ENCODE measurements around the gene LRP3. TPM values are rescaled to one million over a fixed set of nuclear protein-coding genes. Genes with fewer than 3 reads are reported as not detected.

Gene LRP3
- total RNA-seq, 1 experiment from 2014 or later: 39.4 TPM

DNA sequence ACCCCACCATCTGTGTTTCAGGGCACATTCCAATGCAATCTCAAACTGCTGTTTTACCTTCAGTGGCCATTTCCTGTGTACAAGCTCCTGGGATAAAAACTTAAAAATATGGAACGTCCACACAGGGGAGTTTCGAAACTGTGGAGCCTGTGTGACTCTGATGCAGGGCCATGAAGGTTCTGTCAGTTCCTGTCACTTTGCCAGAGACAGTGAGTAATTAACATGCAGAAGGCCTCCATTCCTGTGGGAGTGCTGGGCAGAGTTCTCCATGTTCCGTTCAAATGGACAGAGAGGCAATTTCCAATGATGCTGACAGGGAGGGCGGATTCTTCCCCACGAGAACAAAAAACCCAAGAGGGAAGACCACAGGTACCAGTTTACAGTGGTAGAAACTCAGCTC lies 37.8 kb upstream of the LRP3 start:
- Histone ChIP-seq H3K27ac (ENCODE audit: low read depth, low read length, poor library complexity, severe bottlenecking) (no peak overlapping the region), H3K4me3 (ENCODE audit: low read depth, low read length, poor library complexity, severe bottlenecking) (no peak overlapping the region), H3K9me3 (ENCODE audit: low read depth, low read length, poor library complexity, severe bottlenecking) (no peaks in the 10 kb centered on the region), H3K4me1 (ENCODE audit: insufficient read depth, low read length, poor library complexity, severe bottlenecking) (no peaks in the 10 kb centered on the region), H3K36me3 (ENCODE audit: insufficient read depth, low read length, poor library complexity, severe bottlenecking) (no peaks in the 10 kb centered on the region), H3K27me3 (replicated peaks; ENCODE audit: insufficient read depth, low read depth, low read length, poor library complexity) (no peaks in the 10 kb centered on the region)
- intact Hi-C loops (cut with micrococcal nuclease; ENCODE audit: unreplicated experiment): no loop called here
- DNase-seq (ENCODE audit: low spot score): no peak
- ChIA-PET CTCF (no interaction called here), POLR2A (ENCODE audit: low non-redundant PET) (no interaction called here)
- TF ChIP-seq, protein P1, sequence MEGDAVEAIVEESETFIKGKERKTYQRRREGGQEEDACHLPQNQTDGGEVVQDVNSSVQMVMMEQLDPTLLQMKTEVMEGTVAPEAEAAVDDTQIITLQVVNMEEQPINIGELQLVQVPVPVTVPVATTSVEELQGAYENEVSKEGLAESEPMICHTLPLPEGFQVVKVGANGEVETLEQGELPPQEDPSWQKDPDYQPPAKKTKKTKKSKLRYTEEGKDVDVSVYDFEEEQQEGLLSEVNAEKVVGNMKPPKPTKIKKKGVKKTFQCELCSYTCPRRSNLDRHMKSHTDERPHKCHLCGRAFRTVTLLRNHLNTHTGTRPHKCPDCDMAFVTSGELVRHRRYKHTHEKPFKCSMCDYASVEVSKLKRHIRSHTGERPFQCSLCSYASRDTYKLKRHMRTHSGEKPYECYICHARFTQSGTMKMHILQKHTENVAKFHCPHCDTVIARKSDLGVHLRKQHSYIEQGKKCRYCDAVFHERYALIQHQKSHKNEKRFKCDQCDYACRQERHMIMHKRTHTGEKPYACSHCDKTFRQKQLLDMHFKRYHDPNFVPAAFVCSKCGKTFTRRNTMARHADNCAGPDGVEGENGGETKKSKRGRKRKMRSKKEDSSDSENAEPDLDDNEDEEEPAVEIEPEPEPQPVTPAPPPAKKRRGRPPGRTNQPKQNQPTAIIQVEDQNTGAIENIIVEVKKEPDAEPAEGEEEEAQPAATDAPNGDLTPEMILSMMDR (conservative IDR thresholded peaks at IDR 0.05; ENCODE audit: low read depth, low read length): no peak
- no peak for TF ChIP-seq EZH2 (IDR thresholded peaks at IDR 0.05; ENCODE audit: borderline replicate concordance, low read depth, low read length, poor library complexity, severe bottlenecking)
- no TSS peak for BruUV-seq (replicated peaks)

DNA sequence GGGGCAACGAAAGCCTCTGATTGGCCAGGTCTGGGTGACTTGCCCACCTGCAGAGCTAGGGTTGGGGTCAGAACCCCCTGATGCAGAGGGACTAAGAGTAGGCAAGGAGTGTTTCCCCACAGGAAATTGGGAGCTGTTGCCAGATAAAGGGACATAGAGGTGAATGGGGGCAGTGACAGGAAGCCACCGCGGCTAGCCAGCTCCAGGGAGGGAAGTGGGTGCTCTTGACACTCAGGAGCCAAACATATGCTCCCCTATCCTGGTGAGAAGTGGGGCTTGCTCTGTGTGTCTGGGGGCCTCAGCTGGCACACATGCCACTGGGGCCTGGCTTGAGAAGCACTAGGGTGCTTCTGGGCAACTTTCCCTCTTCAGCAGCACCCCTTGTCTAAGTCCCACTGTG lies 36.2 kb upstream of the LRP3 start:
- Histone ChIP-seq H3K4me1 (ENCODE audit: insufficient read depth, low read length, poor library complexity, severe bottlenecking) (no peaks in the 10 kb centered on the region), H3K27ac (ENCODE audit: low read depth, low read length, poor library complexity, severe bottlenecking) (no peak overlapping the region), H3K9me3 (ENCODE audit: low read depth, low read length, poor library complexity, severe bottlenecking) (no peaks in the 10 kb centered on the region), H3K4me3 (ENCODE audit: low read depth, low read length, poor library complexity, severe bottlenecking) (no peak overlapping the region), H3K27me3 (replicated peaks; ENCODE audit: insufficient read depth, low read depth, low read length, poor library complexity) (no peaks in the 10 kb centered on the region), H3K36me3 (ENCODE audit: insufficient read depth, low read length, poor library complexity, severe bottlenecking) (no peaks in the 10 kb centered on the region)
- no peak for DNase-seq (ENCODE audit: low spot score)
- CTCF ChIA-PET: no interaction called here
- TF ChIP-seq, protein P1 (conservative IDR thresholded peaks at IDR 0.05; ENCODE audit: low read depth, low read length): no peak
- no peak for TF ChIP-seq EZH2 (IDR thresholded peaks at IDR 0.05; ENCODE audit: borderline replicate concordance, low read depth, low read length, poor library complexity, severe bottlenecking)
- POLR2A ChIA-PET (ENCODE audit: low non-redundant PET): no interaction called here
- intact Hi-C loops (cut with micrococcal nuclease; ENCODE audit: unreplicated experiment): no loop called here
- no TSS peak for BruUV-seq (replicated peaks)

DNA sequence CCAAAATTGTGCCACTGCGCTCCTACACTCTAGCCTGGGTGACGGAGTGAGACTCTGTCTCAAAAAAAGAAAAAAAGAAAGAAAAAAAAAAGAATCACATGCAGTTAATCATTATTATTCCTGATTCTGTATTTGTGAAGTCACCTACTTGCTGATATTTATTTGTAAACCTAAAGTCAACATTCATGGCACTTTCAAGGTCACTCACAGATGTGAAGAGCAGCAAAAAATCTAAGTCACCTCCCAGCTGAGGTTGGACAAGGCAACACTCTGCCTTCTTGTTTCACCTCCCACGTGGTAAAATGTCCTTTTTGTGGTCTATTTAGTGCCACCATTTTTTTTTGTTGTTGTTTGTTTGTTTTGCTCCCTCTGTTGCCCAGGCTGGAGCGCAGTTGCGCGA lies 35.8 kb upstream of the LRP3 start:
- DNase-seq (ENCODE audit: low spot score): no peak
- ChIA-PET POLR2A (ENCODE audit: low non-redundant PET) (no interaction called here), CTCF (no interaction called here)
- no peaks in the 10 kb centered on the region for H3K36me3 ChIP-seq (ENCODE audit: insufficient read depth, low read length, poor library complexity, severe bottlenecking)
- no peak for TF ChIP-seq EZH2 (IDR thresholded peaks at IDR 0.05; ENCODE audit: borderline replicate concordance, low read depth, low read length, poor library complexity, severe bottlenecking)
- intact Hi-C loops (cut with micrococcal nuclease; ENCODE audit: unreplicated experiment): no loop called here
- H3K27ac ChIP-seq (ENCODE audit: low read depth, low read length, poor library complexity, severe bottlenecking): no peak overlapping the region
- H3K27me3 ChIP-seq (replicated peaks; ENCODE audit: insufficient read depth, low read depth, low read length, poor library complexity): no peaks in the 10 kb centered on the region
- H3K4me3 ChIP-seq (ENCODE audit: low read depth, low read length, poor library complexity, severe bottlenecking): no peak overlapping the region
- H3K9me3 ChIP-seq (ENCODE audit: low read depth, low read length, poor library complexity, severe bottlenecking): no peaks in the 10 kb centered on the region
- no TSS peak for BruUV-seq (replicated peaks)
- H3K4me1 ChIP-seq (ENCODE audit: insufficient read depth, low read length, poor library complexity, severe bottlenecking): no peaks in the 10 kb centered on the region

DNA sequence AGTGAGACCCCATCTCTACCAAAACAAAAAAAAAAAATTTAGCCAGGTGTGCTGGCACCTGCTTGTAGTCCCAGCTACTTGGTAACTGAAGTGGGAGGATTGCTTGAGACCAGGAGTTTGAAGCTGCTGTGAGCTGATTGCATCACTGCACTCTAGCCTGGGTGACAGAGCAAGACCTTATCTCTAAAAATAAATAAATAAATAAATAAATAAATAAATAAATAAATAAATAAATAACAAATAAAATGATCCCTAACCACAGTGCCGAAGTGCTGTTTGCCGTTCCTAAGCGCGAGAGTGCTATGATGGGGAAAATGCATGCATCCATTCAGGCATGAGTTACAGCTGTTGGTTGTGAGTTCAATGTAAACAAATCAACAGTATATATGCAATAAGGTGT lies 35.0 kb upstream of the LRP3 start:
- no peak overlapping the region for H3K4me3 ChIP-seq (ENCODE audit: low read depth, low read length, poor library complexity, severe bottlenecking)
- POLR2A ChIA-PET (ENCODE audit: low non-redundant PET): no interaction called here
- CTCF ChIA-PET: no interaction called here
- H3K27ac ChIP-seq (ENCODE audit: low read depth, low read length, poor library complexity, severe bottlenecking): no peak overlapping the region
- no peaks in the 10 kb centered on the region for H3K9me3 ChIP-seq (ENCODE audit: low read depth, low read length, poor library complexity, severe bottlenecking)
- no peak for DNase-seq (ENCODE audit: low spot score)
- H3K27me3 ChIP-seq (replicated peaks; ENCODE audit: insufficient read depth, low read depth, low read length, poor library complexity): no peaks in the 10 kb centered on the region
- no TSS peak for BruUV-seq (replicated peaks)
- TF ChIP-seq EZH2 (IDR thresholded peaks at IDR 0.05; ENCODE audit: borderline replicate concordance, low read depth, low read length, poor library complexity, severe bottlenecking): no peak
- TF ChIP-seq, protein P1 (conservative IDR thresholded peaks at IDR 0.05; ENCODE audit: low read depth, low read length): no peak
- H3K36me3 ChIP-seq (ENCODE audit: insufficient read depth, low read length, poor library complexity, severe bottlenecking): no peaks in the 10 kb centered on the region
- H3K4me1 ChIP-seq (ENCODE audit: insufficient read depth, low read length, poor library complexity, severe bottlenecking): no peaks in the 10 kb centered on the region
- intact Hi-C loops (cut with micrococcal nuclease; ENCODE audit: unreplicated experiment): no loop called here

Data from A673 (cell line).